Loucy (cell line): ENCODE results near the gene FAM210A.

Source experiments
- H2AFZ ChIP-seq: fragments of 200-600 bp; sonication (generic); 2 replicates; pipeline ENCODE4 v1.6.0; 2016; ENCODE audit warnings: antibody characterized with exemption, mild to moderate bottlenecking, low read length, moderate library complexity
- H3F3A ChIP-seq: fragments of 200-600 bp; 2 replicates; pipeline ENCODE4 v1.6.0; 2016; ENCODE audit warnings: antibody characterized with exemption, low read depth, mild to moderate bottlenecking
- H3K27me3 ChIP-seq: fragments of 200-600 bp; sonication (generic); 2 replicates; pipeline ENCODE4 v1.6.1; 2014; ENCODE audit warnings: low read length, mild to moderate bottlenecking; ENCODE audit not compliant: insufficient read depth, poor library complexity, severe bottlenecking
- H3K36me3 ChIP-seq: fragments of 200-600 bp; sonication (generic); 2 replicates; pipeline ENCODE4 v1.6.1; 2016; ENCODE audit warnings: low read length; ENCODE audit not compliant: insufficient read depth
- H3K4me1 ChIP-seq: fragments of 200-600 bp; sonication (generic); 2 replicates; pipeline ENCODE4 v1.5.1; 2014; ENCODE audit warnings: low read length, mild to moderate bottlenecking; ENCODE audit not compliant: insufficient read depth, poor library complexity, severe bottlenecking
- H3K4me2 ChIP-seq: fragments of 200-600 bp; sonication (generic); 2 replicates; pipeline ENCODE4 v1.6.0; 2014; ENCODE audit warnings: antibody characterized with exemption, low read length, low read depth, mild to moderate bottlenecking; ENCODE audit not compliant: poor library complexity, severe bottlenecking
- H3K4me3 ChIP-seq: fragments of 200-600 bp; sonication (generic); 2 replicates; pipeline ENCODE4 v1.5.1; 2014; ENCODE audit warnings: low read length, mild to moderate bottlenecking, mixed read lengths; ENCODE audit not compliant: poor library complexity, severe bottlenecking
- H3K79me2 ChIP-seq: fragments of 200-600 bp; sonication (generic); 2 replicates; pipeline ENCODE4 v1.6.1; 2014; ENCODE audit warnings: low read length; ENCODE audit not compliant: insufficient read depth
- H3K9ac ChIP-seq: fragments of 200-600 bp; sonication (generic); 2 replicates; pipeline ENCODE4 v1.6.0; 2014; ENCODE audit warnings: mild to moderate bottlenecking, low read depth, low read length, moderate library complexity; ENCODE audit not compliant: poor library complexity, severe bottlenecking
- H3K9me2 ChIP-seq: fragments of 200-600 bp; sonication (generic); replicated peaks from 2 replicates; pipeline ENCODE4 v1.6.1; 2016; ENCODE audit warnings: low read depth, low read length, mixed read lengths
- H3K9me3 ChIP-seq: fragments of 200-600 bp; sonication (generic); 2 replicates; pipeline ENCODE4 v1.6.1; 2014; ENCODE audit warnings: mild to moderate bottlenecking, antibody characterized with exemption, low read length, low read depth; ENCODE audit not compliant: insufficient read depth
- H4K20me1 ChIP-seq: fragments of 200-600 bp; sonication (generic); 2 replicates; pipeline ENCODE4 v1.6.0; 2014; ENCODE audit warnings: antibody characterized with exemption, low read length, mild to moderate bottlenecking; ENCODE audit not compliant: insufficient read depth, poor library complexity, severe bottlenecking
- CTCF ChIP-seq: fragments of 200-600 bp; sonication (generic); conservative IDR thresholded peaks from 2 replicates; pipeline ENCODE4 v1.5.1; 2014; ENCODE audit warnings: mild to moderate bottlenecking, antibody characterized with exemption, low read length
- EZH2phosphoT487 ChIP-seq: fragments of 200-600 bp; IDR thresholded peaks from 2 replicates; pipeline ENCODE4 v1.6.1; 2018; ENCODE audit warnings: antibody characterized with exemption, mild to moderate bottlenecking, moderate library complexity, borderline replicate concordance

Gene FAM210A

DNA sequence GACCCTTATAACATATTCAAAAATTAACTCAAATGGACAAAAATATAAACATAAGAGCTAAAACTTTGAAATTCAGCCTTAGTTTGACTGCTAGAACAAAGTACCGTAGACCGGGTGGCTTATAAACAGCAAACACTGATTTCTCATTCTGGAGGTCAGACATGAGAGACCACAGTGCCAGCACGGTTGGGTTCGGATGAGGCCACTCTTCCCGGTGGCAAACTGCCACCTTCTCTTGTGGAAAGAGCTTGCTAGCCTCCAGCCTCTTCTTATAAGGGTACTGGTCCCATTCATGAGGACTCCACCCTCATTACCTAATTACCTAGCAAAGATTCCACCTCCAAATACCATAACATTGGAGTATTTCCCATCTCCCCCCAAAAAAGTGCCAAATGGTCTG is 91.3 kb downstream of the FAM210A start:
- Histone ChIP-seq H3K4me2 (no peak overlapping the region), H3K9me3 (no peaks in the 10 kb centered on the region; the same call in 1 of the 2 replicates), H3K4me3 (no peak overlapping the region), H3K79me2 (peaks cover 42% of the 10 kb centered on the region), H3K36me3 (peaks cover 41% of the 10 kb centered on the region; the same call in 1 of the 2 replicates), H3K27me3 (no peaks in the 10 kb centered on the region), H3K4me1 (peaks cover under 1% of the 10 kb centered on the region), H3K9me2 (no peaks in the 10 kb centered on the region), H3K9ac (no peak overlapping the region), H3F3A (no peaks in the 10 kb centered on the region), H2AFZ (no peak overlapping the region), H4K20me1 (peaks cover under 1% of the 10 kb centered on the region)
- TF ChIP-seq EZH2phosphoT487: no peak
- TF ChIP-seq CTCF: no peak

DNA sequence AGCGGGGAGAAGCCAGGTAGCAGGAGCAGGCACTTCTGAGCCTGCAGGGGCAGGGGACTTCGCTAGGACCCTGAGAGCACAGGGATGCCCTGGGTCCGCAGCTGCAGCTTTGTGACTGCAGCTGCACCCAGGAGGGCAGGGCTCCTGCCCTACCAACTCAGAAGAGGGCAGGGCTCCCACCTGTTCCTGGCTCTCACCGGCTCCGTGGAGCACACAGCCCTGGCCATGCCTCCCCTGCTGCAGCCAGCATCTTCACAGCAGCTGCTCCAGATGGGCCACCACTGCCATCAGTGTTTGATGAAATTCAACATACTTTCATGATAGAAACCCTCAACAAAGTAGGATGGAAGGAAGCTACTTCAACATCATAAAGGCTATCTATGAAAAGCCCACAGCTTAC is 92.7 kb downstream of the FAM210A start:
- peaks cover 10% of the 10 kb centered on the region for H3K4me1 ChIP-seq
- H3K27me3 ChIP-seq: no peaks in the 10 kb centered on the region
- H3K9me3 ChIP-seq: no peaks in the 10 kb centered on the region; the same call in 1 of the 2 replicates
- H3K9me2 ChIP-seq: no peaks in the 10 kb centered on the region
- no peak overlapping the region for H3K4me2 ChIP-seq
- TF ChIP-seq EZH2phosphoT487 (no peak), CTCF (no peak)
- peaks cover 34% of the 10 kb centered on the region; the same call in 1 of the 2 replicates for H3K36me3 ChIP-seq
- H3F3A ChIP-seq: no peaks in the 10 kb centered on the region
- H3K79me2 ChIP-seq: peaks cover 41% of the 10 kb centered on the region; the same call in 1 of the 2 replicates
- H2AFZ ChIP-seq: no peak overlapping the region
- H3K4me3 ChIP-seq: no peak overlapping the region
- H3K9ac ChIP-seq: no peak overlapping the region
- peaks cover 3% of the 10 kb centered on the region for H4K20me1 ChIP-seq

- peaks cover 41% of the 10 kb centered on the region; the same call in 1 of the 2 replicates for H3K36me3 ChIP-seq
- H4K20me1 ChIP-seq: peaks cover 3% of the 10 kb centered on the region
- no peaks in the 10 kb centered on the region; the same call in 1 of the 2 replicates for H3K9me3 ChIP-seq
- no peaks in the 10 kb centered on the region for H3K9me2 ChIP-seq
- H3K4me1 ChIP-seq: peaks cover 17% of the 10 kb centered on the region
- H3K4me2 ChIP-seq: no peak overlapping the region
- peaks cover 65% of the 10 kb centered on the region; the same call in 1 of the 2 replicates for H3K79me2 ChIP-seq
- H3K27me3 ChIP-seq: no peaks in the 10 kb centered on the region
- TF ChIP-seq CTCF (no peak), EZH2phosphoT487 (no peak)
- H3K9ac ChIP-seq: no peak overlapping the region
- no peaks in the 10 kb centered on the region for H3F3A ChIP-seq
- no peak overlapping the region for H2AFZ ChIP-seq
- no peak overlapping the region for H3K4me3 ChIP-seq
Observed at GRCh38 chr18:13630716-13631268, 95.6 kb downstream of the FAM210A start.
